Endothelial cell of umbilical vein (primary cell): ENCODE measurements around the gene TNPO1.
A peak's percentile ranks its signal among the peaks of the same experiment; 100 is the strongest.

Experiments
- EZH2 ChIP-seq: IDR thresholded peaks from 2 replicates; pipeline ENCODE4 v1.6.1; 2012; ENCODE audit warnings: borderline replicate concordance, low read depth, mild to moderate bottlenecking, moderate library complexity, low read length, inconsistent platforms; ENCODE audit not compliant: severe bottlenecking
- POLR2AphosphoS5 ChIP-seq: IDR thresholded peaks from 2 replicates; pipeline ENCODE4 v1.6.1; 2012; ENCODE audit warnings: low read depth, mild to moderate bottlenecking, control low read depth, low read length, moderate library complexity; ENCODE audit not compliant: insufficient read depth
- TF ChIP-seq, protein P1 (sequence below), 2 donors: IDR thresholded peaks; 1 replicate in 1 of 2; 2 replicates in 1 of 2; pipeline ENCODE4 v1.5.1; 2011; ENCODE audit warnings: low read length in 2 of 2, mild to moderate bottlenecking in 2 of 2, moderate library complexity in 2 of 2, control low read depth in 1 of 2, inconsistent platforms in 1 of 2, low read depth in 1 of 2; ENCODE audit not compliant: insufficient read depth in 1 of 2; ENCODE audit errors: extremely low read depth in 1 of 2

DNA sequence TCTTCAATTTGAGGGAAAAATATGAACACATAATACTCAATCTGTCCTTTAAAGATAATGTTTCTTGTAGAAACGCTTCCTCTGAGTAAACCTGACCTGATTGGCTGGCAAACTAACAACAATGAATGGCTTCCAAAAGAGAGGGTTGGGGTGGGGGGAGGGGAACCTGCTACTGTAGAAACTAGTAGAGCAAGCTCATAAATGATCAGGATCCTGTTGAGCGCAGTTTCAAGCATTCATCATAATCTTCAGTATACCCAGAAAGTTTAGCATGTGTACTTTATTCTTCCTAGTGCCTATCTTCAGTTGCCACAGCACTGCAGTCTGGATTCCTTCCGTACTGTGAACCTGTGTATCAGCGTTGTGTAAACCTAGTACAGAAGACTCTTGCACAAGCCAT is 76.4 kb downstream of the TNPO1 start:
- TF ChIP-seq, protein P1, sequence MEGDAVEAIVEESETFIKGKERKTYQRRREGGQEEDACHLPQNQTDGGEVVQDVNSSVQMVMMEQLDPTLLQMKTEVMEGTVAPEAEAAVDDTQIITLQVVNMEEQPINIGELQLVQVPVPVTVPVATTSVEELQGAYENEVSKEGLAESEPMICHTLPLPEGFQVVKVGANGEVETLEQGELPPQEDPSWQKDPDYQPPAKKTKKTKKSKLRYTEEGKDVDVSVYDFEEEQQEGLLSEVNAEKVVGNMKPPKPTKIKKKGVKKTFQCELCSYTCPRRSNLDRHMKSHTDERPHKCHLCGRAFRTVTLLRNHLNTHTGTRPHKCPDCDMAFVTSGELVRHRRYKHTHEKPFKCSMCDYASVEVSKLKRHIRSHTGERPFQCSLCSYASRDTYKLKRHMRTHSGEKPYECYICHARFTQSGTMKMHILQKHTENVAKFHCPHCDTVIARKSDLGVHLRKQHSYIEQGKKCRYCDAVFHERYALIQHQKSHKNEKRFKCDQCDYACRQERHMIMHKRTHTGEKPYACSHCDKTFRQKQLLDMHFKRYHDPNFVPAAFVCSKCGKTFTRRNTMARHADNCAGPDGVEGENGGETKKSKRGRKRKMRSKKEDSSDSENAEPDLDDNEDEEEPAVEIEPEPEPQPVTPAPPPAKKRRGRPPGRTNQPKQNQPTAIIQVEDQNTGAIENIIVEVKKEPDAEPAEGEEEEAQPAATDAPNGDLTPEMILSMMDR (IDR thresholded peaks at IDR 0.05; ENCODE audit: extremely low read depth in 1 of 2, insufficient read depth in 1 of 2, low read depth in 1 of 2, low read length in 2 of 2): no peak
- TF ChIP-seq POLR2AphosphoS5 (peak; percentile 5), EZH2 (no peak)
